Thymus (tissue), 14 donors: ENCODE measurements around the gene CTDSPL2. TPM values are rescaled to one million over a fixed set of nuclear protein-coding genes. Genes with fewer than 3 reads are reported as not detected.
A peak's percentile ranks its signal among the peaks of the same experiment; 100 is the strongest.

Experiments used
- DNase-seq, 9 donors: peaks; one replicate each; pipeline ENCODE4 v3.0.0-alpha.2; 2013; ENCODE audit warnings: low spot score in 9 of 9, low read depth in 6 of 9, missing footprints in 1 of 9
- H3K27ac ChIP-seq, 2 donors: one replicate each; pipeline ENCODE4 v1.5.1; 2013; ENCODE audit warnings: control low read depth in 1 of 2, low read depth in 1 of 2, low read length in 1 of 2, mild to moderate bottlenecking in 1 of 2, moderate library complexity in 1 of 2
- H3K27me3 ChIP-seq, 2 donors: one replicate each; pipeline ENCODE4 v1.5.1; 2013; ENCODE audit warnings: low read length in 1 of 2; ENCODE audit not compliant: control insufficient read depth in 2 of 2, insufficient read depth in 1 of 2
- H3K36me3 ChIP-seq, 2 donors: one replicate each; pipeline ENCODE4 v1.5.1; 2013; ENCODE audit warnings: low read length in 1 of 2, mild to moderate bottlenecking in 1 of 2, moderate library complexity in 1 of 2; ENCODE audit not compliant: control insufficient read depth in 2 of 2, insufficient read depth in 2 of 2
- H3K4me1 ChIP-seq, 2 donors: one replicate each; pipeline ENCODE4 v1.5.1; 2013; ENCODE audit warnings: low read length in 2 of 2; ENCODE audit not compliant: control insufficient read depth in 2 of 2, insufficient read depth in 2 of 2
- H3K4me3 ChIP-seq, 2 donors: one replicate each; pipeline ENCODE4 v1.5.1; 2013; ENCODE audit warnings: low read length in 2 of 2, control low read depth in 1 of 2, mild to moderate bottlenecking in 1 of 2
- H3K9me3 ChIP-seq, 2 donors: one replicate each; pipeline ENCODE4 v1.5.1; 2013; ENCODE audit warnings: low read length in 1 of 2, mild to moderate bottlenecking in 1 of 2; ENCODE audit not compliant: control insufficient read depth in 2 of 2, insufficient read depth in 1 of 2
- WGBS: extraction: QIAGEN DNeasy Blood & Tissue Kit; methylation state at CpG from one replicate; pipeline ENCODE4 v1.1.7; 2013; 5-methylcytosine and 5-hydroxymethylcytosine counted together
- long read RNA-seq, 10 donors: transcript quantifications; one replicate each; lab custom pipeline, GENCODE V29; 2026
- polyA plus RNA-seq: library from polyadenylated mRNA; stranded (reverse); fragments of 200-250 nt; gene quantifications from one replicate; pipeline ENCODE4 v1.2.3, GENCODE V29; 2013
- total RNA-seq: library from RNA; stranded (reverse); fragments of 120-200 nt; gene quantifications from one replicate; pipeline ENCODE4 v1.2.4, GENCODE V29; 2013
- donor health status: healthy.

Gene CTDSPL2
- total RNA-seq (79.6 TPM), polyA plus RNA-seq (12.4 TPM)
- long read RNA-seq, donor 1, result 0 reads
- long read RNA-seq, donor 2, result 0 reads
- long read RNA-seq, donor 3, full-length matches to known transcripts, result 7 of 19 reads
- long read RNA-seq, donor 3, partial matches to known transcripts, result 12 of 19 reads
- long read RNA-seq, donor 3, other reads (novel, unspliced or antisense), result 0 of 19 reads
- long read RNA-seq, donor 4, full-length matches to known transcripts, result 3 of 3 reads
- long read RNA-seq, donor 4, partial matches to known transcripts, result 0 of 3 reads
- long read RNA-seq, donor 4, other reads (novel, unspliced or antisense), result 0 of 3 reads
- long read RNA-seq, donor 5, full-length matches to known transcripts, result 9 of 38 reads
- long read RNA-seq, donor 5, partial matches to known transcripts, result 29 of 38 reads
- long read RNA-seq, donor 5, other reads (novel, unspliced or antisense), result 0 of 38 reads
- long read RNA-seq, donor 6, full-length matches to known transcripts, result 5 of 21 reads
- long read RNA-seq, donor 6, partial matches to known transcripts, result 16 of 21 reads
- long read RNA-seq, donor 6, other reads (novel, unspliced or antisense), result 0 of 21 reads
- long read RNA-seq, donor 7, full-length matches to known transcripts, result 9 of 22 reads
- long read RNA-seq, donor 7, partial matches to known transcripts, result 13 of 22 reads
- long read RNA-seq, donor 7, other reads (novel, unspliced or antisense), result 0 of 22 reads
- long read RNA-seq, donor 8, full-length matches to known transcripts, result 1 of 1 reads
- long read RNA-seq, donor 8, partial matches to known transcripts, result 0 of 1 reads
- long read RNA-seq, donor 8, other reads (novel, unspliced or antisense), result 0 of 1 reads
- long read RNA-seq, donor 9, full-length matches to known transcripts, result 1 of 6 reads
- long read RNA-seq, donor 9, partial matches to known transcripts, result 5 of 6 reads
- long read RNA-seq, donor 9, other reads (novel, unspliced or antisense), result 0 of 6 reads
- long read RNA-seq, donor 10, full-length matches to known transcripts, result 5 of 11 reads
- long read RNA-seq, donor 10, partial matches to known transcripts, result 6 of 11 reads
- long read RNA-seq, donor 10, other reads (novel, unspliced or antisense), result 0 of 11 reads

GRCh38 chr15:44426975-44427755, at the start of gene CTDSPL2:
CTDSPL2 (plus strand) TSS chr15:44427629; CDS start chr15:44459015, 31,386 bp downstream.
- under 1% methylated on average over 53 of the region's 53 CpGs for WGBS
- Histone ChIP-seq H3K27me3 (no peaks in the 10 kb centered on the region), H3K27ac (peak within 1 kb of the TSS; percentile 96 to 100), H3K9me3 (no peaks in the 10 kb centered on the region), H3K36me3 (peaks cover 0 to 7% of the 10 kb centered on the region in 2 donors), H3K4me1 (peaks cover 5 to 14% of the 10 kb centered on the region in 2 donors), H3K4me3 (peak within 1 kb of the TSS; percentile 59 to 99)
- peak; percentile 85 to 97 (median 92) for DNase-seq

GRCh38 chr15:44381236-44381635, 46.2 kb upstream of the CTDSPL2 start:
- Histone ChIP-seq H3K4me3 (no peak overlapping the region), H3K27me3 (no peaks in the 10 kb centered on the region), H3K36me3 (peaks cover 6% of the 10 kb centered on the region in 2 donors), H3K9me3 (no peaks in the 10 kb centered on the region), H3K27ac (no peak overlapping the region), H3K4me1 (no peaks in the 10 kb centered on the region)
- no peak for DNase-seq

GRCh38 chr15:44385344-44385942, 42.0 kb upstream of the CTDSPL2 start:
- Histone ChIP-seq H3K27ac (no peak overlapping the region), H3K27me3 (no peaks in the 10 kb centered on the region), H3K4me3 (no peak overlapping the region), H3K4me1 (no peaks in the 10 kb centered on the region), H3K36me3 (peaks cover 3 to 9% of the 10 kb centered on the region in 2 donors), H3K9me3 (no peaks in the 10 kb centered on the region)
- no peak for DNase-seq
- 57% methylated on average over 1 of the region's 1 CpG for WGBS

GRCh38 chr15:44394062-44394461, 33.4 kb upstream of the CTDSPL2 start:
- Histone ChIP-seq H3K4me3 (no peak overlapping the region), H3K4me1 (no peaks in the 10 kb centered on the region), H3K9me3 (no peaks in the 10 kb centered on the region), H3K27ac (no peak overlapping the region), H3K27me3 (no peaks in the 10 kb centered on the region), H3K36me3 (peaks cover 0 to 2% of the 10 kb centered on the region in 2 donors)
- DNase-seq, result no peak
- 97% methylated on average over 3 of the region's 3 CpGs for WGBS

- Histone ChIP-seq H3K9me3 (no peaks in the 10 kb centered on the region), H3K36me3 (no peaks in the 10 kb centered on the region), H3K4me3 (no peak overlapping the region), H3K27me3 (no peaks in the 10 kb centered on the region), H3K27ac (no peak overlapping the region), H3K4me1 (no peaks in the 10 kb centered on the region)
- no peak for DNase-seq
- WGBS, result 99% methylated on average over 1 of the region's 1 CpG
These were observed 32.9 kb upstream of the CTDSPL2 start for GRCh38 chr15:44394562-44394961.

- H3K36me3 ChIP-seq, result no peaks in the 10 kb centered on the region
- no peaks in the 10 kb centered on the region for H3K9me3 ChIP-seq
- no peak overlapping the region for H3K4me3 ChIP-seq
- H3K27ac ChIP-seq, result no peak overlapping the region
- H3K4me1 ChIP-seq, result no peaks in the 10 kb centered on the region
- H3K27me3 ChIP-seq, result no peaks in the 10 kb centered on the region
- 96% methylated on average over 1 of the region's 1 CpG for WGBS
- no peak for DNase-seq
These were observed 29.6 kb upstream of the CTDSPL2 start for GRCh38 chr15:44397869-44398268.

GRCh38 chr15:44414001-44414400, 13.4 kb upstream of the CTDSPL2 start:
- H3K4me1 ChIP-seq, result no peaks in the 10 kb centered on the region
- H3K9me3 ChIP-seq, result no peaks in the 10 kb centered on the region
- no peak overlapping the region for H3K27ac ChIP-seq
- H3K36me3 ChIP-seq, result no peaks in the 10 kb centered on the region
- no peaks in the 10 kb centered on the region for H3K27me3 ChIP-seq
- no peak overlapping the region for H3K4me3 ChIP-seq
- 94% methylated on average over 3 of the region's 3 CpGs for WGBS
- DNase-seq, result no peak
